GM19463 (cell line): ENCODE results near the gene ELN.

Source experiments
- ATAC-seq: cut with Tn5 transposase; IDR thresholded peaks from one replicate; pipeline ENCODE4 v1.9.1; 2021; ENCODE audit warnings: mild to moderate bottlenecking, moderate library complexity; ENCODE audit not compliant: unreplicated experiment

ELN gene

DNA sequence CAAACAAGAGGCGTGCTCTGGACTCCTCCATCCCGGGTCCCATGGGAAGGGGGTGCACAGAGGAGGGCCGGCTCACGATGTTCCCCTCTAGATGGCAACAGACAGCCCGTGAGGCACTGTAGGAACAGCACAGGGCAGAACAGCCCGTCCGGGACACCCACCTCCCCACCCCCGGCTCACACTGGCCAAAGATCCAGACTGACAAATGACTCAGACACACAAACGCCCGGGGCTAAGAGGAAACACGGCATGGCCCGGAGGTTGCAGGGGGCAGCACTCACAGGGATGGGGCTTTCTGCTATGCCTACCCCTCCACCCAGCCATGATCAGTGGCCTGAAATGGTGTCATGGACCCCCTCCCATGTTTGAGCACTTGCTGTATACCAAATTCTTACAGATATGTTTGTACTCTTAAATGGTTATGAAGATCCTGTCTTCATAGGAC lies 4.9 kb upstream of the ELN start:
- ATAC-seq: no peak

GRCh38 chr7:74023786-74024185 lies 4.2 kb upstream of the ELN start:
- ATAC-seq: no peak

- ATAC-seq: no peak
These were observed 2.8 kb upstream of the ELN start for GRCh38 chr7:74025146-74025545.

GRCh38 chr7:74025730-74026129 lies 2.2 kb upstream of the ELN start:
- ATAC-seq: no peak

DNA sequence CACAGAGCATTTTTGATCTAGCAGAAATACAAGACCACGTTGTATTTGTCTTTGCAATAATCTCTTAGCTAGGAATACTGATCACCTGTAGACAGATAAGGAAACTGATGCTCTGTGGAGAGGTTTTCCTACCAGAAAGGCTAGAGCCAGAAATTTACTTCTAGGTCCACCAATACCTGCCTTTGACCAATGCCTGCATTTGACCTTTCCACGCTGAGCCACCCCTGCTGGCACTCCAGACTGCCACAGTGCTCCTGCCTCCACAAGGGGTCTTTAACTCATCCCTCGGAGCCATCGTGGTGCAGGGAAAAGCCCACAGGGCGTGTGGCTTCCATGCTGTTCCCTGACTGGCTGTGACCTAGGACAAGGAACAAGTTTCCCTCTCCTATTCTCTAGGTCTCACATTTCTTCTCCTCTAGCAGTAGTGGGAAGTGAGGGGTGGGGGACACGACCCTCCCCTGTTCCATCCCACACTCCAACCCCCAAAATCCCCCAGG lies 1.5 kb upstream of the ELN start:
- ATAC-seq: no peak

DNA sequence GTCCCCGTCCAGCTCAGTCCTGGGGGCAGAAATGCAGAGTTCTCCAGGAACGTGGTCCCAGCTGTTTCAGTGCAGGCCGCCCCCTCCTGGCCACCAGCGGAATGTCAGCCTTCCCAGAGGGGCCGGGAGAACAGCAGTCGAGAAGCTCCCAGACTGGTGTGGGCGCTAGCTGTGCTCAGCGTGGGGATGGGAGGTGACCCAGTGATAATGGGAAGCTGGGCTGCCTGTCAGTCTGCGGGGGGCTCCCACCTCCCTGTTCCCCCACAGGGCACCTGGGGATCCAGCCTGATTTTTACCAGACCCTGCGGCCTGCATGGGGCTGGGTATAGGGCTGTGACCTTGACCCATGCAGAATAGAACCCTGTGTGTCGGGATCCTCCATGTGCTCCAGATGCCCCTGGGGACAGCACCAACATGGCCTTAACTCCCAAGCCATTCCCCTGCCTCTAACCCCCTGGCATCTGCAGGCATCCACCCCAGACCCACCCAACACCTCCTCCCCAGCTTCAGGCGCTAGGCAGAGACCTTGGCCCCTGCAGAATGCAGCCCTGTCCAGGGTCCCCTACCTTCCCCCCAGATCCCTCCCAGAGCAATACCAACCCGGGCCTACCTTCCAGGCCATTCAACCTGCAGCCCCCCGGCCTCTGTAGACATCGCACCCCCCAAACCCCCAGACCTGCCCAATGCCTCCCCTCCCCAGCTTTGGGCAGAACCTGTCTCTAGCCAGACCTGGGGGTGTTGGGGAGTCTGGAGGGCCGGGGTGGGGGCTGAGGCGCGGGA lies 880 bp upstream of the ELN start:
- ATAC-seq: peak; percentile 54

DNA sequence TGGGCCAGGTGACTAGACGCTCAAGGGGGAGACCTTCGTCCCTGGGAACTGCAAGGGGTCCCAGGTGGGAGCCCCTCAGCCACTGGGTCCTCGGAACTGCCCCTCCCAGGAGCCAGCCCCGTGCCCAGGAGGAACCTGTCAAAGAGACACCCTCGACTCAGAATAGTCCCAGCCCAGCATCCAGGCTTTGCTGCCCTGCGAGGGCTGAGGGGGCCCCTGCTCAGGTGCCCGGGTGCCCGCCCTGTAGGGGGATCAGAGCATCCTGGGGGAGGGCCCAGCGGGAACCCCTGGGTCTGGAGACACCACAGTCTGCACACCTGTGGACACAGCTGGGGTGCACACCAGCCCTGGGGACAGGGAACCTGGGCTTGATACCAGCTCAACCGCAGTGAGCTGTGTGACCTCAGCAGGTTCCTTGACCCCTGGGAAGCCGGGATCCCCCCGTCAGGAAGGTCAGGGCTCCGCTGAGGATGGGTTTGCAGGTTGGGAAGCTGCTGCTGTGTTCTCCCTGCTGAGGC lies 407 bp downstream of the ELN start:
- ATAC-seq: no peak

DNA sequence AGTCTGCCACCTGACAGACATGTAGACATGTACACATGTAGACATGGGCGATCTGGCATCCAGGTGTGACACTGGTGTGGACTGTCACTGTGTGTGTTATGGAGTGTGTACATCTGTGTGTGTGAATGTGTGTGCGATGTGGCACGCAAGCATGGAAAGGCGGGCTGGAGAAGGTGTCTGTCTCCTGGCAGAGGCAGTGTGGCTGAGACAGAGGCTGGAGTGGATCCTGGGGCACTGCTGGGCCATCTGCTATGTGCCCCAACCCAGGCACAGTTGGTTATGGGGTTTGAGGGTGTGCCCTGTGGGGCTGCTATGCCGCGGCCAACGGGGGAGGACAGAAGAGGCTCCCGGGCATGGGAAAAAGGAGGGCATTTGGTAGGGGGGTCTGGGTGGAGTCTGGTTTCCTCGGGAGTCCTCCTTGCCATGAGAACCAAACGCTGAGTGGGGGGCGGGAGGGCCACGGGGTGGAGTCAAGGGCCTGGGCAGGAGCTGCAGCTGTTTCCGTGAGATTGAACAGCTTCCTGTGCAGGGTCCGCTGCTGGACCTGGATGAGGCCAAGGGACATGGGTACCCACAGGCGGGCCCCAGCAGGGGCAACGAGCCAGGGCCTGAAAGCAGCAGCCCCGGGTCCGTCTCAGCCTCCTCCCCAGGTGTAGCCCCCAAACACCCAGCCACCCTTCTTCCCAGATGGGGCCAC lies 1.3 kb downstream of the ELN start:
- no peak for ATAC-seq

DNA sequence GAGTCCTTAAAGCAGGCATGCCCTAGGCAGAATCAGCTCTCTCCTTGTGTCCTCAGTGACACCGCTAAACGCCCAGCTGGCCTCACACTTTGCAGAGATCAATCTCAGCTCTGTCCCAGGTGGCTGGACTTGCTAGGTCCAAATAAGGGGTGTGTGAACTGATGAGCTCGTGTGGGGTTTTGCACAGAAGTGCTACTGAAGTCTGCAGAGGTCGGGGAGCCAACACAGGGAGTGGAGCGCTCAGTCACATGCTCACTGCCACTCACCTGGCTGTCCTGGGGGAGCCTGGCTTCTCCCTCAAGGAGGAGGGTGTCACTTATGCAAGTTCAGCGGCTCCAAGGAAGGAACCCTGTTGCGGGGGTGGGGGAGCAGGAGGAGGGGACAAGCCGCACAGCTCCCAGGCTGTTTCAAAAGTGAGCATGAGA lies 2.0 kb downstream of the ELN start:
- no peak for ATAC-seq

DNA sequence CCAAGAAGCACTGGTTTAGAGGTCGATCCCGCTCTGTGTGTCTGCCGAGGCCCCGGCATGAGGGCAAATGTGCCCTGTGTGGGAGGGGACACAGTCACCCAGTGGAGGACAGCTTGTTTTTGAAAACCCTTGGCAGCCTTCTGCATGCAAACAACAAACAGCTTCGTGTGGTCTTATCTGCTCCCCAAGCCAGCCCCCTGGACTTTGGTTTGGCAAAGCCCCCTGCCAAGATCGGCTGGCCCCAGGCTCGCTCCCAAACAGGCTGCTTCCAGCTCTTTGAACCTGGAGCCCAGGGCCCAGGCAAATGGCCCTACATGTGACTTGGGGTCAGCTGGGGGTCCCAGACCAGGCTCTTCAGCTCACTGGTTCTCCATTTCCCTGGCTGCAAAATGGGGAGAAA lies 2.9 kb downstream of the ELN start:
- no peak for ATAC-seq

- ATAC-seq: no peak
These were observed 3.6 kb downstream of the ELN start for GRCh38 chr7:74031403-74032190.

DNA sequence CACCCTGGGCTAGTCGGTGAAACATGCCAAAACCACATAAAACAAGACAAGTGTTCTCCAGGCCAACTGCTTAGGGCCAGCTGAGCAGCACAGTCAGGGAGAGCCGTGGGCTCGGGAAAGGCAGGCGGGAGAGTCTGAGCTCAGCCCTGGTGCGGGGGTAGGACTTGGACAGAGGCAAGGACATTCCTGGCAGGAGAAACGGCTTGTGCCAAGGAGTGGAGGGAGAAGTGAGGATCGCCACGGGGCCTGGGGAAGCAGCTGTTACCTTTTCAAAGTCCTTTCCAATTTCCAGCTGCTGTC lies 4.2 kb downstream of the ELN start:
- ATAC-seq: no peak

DNA sequence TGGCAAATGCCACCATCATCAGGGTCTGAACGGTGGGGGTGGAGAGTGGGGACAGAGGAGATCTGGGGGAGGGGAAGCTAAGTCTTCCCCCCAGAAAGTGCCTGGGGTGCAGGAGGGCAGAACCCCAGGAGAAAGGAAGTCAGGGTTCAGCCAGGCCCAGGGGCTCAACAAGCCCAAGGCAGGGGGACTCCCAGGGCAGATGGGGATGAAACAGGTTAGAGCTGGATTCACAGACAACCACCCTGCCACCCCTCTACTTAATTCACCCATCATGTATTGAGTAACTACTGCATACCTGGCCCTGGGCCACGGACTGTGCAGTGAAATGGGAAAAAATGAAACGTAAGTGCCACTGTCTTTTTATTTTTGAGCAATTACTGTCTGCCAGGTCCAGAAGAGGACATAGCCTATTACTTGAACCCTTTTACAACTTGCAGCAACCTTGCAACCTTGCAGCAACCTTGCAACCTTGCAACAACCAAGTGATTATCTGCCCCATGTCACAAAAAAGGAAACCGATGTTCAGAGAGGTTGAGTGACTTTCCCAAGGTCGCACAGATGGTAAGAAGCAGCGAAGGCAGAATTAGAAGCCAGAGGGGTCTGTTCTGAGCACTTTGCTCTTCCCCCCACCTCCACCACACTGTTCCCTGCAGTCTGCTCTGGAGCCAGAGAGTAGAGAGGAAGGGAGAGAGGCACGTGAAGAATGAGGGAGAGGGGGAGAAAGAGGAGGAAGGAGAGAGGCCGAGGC lies 4.8 kb downstream of the ELN start:
- no peak for ATAC-seq

DNA sequence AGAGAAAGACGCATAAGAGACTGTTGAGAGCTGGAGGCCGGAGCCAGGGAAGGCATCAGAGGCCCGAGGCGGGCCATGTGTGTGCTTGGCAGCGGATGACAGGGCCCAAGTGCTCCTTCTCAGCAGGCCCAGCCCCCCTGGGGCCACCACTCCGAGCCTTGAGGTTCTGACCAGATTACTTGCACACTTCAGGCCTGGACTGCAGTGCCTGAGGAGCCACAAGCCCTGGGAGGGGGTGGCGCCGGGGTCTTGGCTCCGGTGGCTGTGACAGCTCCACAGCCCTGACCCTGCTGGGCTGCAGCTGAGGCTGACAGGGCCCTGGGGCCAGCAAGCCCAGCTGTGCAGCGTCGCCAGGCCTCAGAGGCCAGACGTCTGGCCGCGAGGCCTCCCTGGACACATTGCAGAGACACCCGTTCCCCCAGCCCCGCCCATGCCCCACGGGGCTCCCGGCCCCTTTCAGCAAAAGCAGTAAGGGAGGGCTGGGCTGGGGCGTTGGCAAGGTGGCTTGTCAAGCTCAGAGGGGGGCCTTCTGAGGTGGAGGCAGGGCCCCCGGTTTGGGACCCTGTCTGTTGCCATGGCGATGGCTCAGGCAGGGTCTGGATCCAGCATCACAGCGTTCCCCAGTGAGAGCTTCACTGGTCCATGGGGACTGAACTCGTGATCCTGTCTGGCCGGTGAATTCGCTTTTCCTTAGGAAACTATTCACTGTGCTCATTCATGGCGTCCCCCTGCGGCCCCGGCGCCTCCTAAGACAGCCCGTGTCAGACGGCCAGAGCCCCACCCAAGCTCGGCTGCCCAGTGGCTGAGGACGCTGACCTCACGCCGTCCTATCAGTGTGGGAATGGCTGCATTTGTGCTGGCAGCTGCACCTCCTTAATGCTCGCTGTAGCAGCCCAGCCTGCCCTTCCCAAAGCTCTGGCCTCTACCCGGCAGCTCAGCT lies 5.7 kb downstream of the ELN start:
- no peak for ATAC-seq

GRCh38 chr7:74037609-74038008 lies 9.6 kb downstream of the ELN start:
- no peak for ATAC-seq

DNA sequence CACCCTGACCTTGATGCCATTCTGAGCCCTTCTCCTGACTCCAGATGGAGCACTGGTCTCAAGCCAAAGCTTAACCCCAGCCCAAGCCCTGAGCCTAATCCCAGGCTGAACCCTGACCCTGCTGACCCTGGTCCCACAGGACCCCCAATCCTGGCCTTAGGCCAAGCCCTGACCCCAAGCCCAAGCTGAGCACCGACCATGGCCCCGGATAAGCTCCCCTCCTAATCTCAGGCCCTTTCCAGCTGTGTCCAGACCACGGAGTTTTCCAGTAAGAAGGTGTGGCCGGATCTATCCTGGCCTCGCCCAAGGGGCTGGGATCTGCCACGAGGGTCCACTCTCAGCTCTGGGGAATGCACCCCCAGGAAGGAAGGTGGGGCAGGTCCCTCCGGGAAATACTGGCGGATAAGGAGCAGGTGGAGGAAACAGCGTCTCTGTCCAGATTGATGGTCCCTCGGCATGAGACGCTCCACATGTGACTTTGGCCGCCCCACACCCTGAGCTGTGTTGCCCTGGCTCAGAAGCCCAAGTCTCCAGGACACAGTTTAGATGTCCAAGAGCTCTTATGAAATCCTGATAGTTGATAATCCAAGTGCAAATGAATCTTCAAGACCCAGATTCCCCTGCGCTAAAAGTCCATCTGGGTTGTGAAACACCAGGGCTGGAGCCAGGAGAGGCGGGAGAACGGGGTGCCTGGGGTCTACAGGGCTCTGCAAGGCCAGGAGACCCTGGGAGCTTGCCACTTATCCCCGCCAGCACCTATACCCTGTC lies 10.4 kb downstream of the ELN start:
- no peak for ATAC-seq

- no peak for ATAC-seq
These were observed 11.4 kb downstream of the ELN start for GRCh38 chr7:74039337-74039736.

DNA sequence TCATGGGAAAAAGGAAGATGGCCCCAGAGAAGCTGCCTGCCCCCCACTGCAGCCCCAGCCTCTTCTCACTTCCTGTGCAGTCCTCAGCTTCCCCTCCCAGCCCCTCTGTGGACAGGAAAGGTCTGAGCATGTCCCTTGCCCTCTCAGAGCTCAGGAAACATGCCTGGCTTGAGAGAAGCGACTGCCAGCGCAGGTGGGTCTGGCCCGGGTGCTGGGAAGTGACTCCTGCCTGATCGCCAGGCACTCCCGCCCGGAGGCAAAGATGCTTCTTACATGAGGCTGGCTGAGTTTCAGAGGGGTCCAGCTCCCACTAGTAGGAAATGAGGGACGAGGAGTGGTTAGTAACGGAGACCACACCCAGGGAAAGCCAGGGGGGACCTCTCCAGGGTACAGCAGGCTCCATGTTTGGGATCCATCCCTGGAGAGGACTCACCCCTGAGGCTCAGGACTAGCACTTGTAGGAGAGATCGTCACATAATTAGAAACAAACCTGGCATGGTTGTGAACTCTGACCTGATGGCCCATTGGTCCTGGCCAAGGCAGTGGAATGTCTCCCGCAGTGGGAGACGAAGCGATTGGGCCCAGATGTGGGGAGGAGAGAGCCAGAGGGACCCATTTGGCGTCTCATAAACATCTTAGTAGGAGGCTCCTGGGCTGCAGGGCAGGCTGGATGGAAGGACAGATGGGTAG lies 12.3 kb downstream of the ELN start:
- no peak for ATAC-seq
